Measurements from ENCODE around the gene TKTL1.
"Not testable (repeated sequence)": the region's sequence is repeated elsewhere in the genome, so short reads cannot be mapped to it uniquely, and the experiment has no call there.

The TKTL1 gene

GRCh38 chrX:154298312-154298711 lies 2.7 kb downstream of the TKTL1 start:
- no peak for TF ChIP-seq CTCF (IDR thresholded peaks at IDR 0.05; ENCODE audit: low read depth, low read length)
- no peak for DNase-seq (ENCODE audit: extremely low read depth, low read depth)

GRCh38 chrX:154300816-154301215 lies 5.2 kb downstream of the TKTL1 start:
- DNase-seq (ENCODE audit: extremely low read depth, low read depth): no peak
- no peak for TF ChIP-seq CTCF (IDR thresholded peaks at IDR 0.05; ENCODE audit: low read depth, low read length)

- DNase-seq (ENCODE audit: extremely low read depth, low read depth): not testable (repeated sequence)
Observed at GRCh38 chrX:154302998-154303397, 7.4 kb downstream of the TKTL1 start.

- DNase-seq (ENCODE audit: extremely low read depth, low read depth): no peak
- TF ChIP-seq CTCF (IDR thresholded peaks at IDR 0.05; ENCODE audit: low read depth, low read length): no peak
Observed at GRCh38 chrX:154303476-154303875, 7.9 kb downstream of the TKTL1 start.

- TF ChIP-seq CTCF (IDR thresholded peaks at IDR 0.05; ENCODE audit: low read depth, low read length): no peak
- no peak for DNase-seq (ENCODE audit: extremely low read depth, low read depth)
Observed at GRCh38 chrX:154304846-154305245, 9.3 kb downstream of the TKTL1 start.

GRCh38 chrX:154305541-154306205 lies 10.1 kb downstream of the TKTL1 start:
- no peak for TF ChIP-seq CTCF (IDR thresholded peaks at IDR 0.05; ENCODE audit: low read depth, low read length)
- no peak for DNase-seq (ENCODE audit: extremely low read depth, low read depth)

GRCh38 chrX:154307202-154307601 lies 11.6 kb downstream of the TKTL1 start:
- no peak for TF ChIP-seq CTCF (IDR thresholded peaks at IDR 0.05; ENCODE audit: low read depth, low read length)
- DNase-seq (ENCODE audit: extremely low read depth, low read depth): no peak

Measured in AG09319 (cell line).